HG03378 (cell line): ENCODE measurements around the gene RAI1.

Experiments used
- ATAC-seq: cut with Tn5 transposase; IDR thresholded peaks from one replicate; pipeline ENCODE4 v1.9.1; 2021; ENCODE audit warnings: mild to moderate bottlenecking, moderate library complexity; ENCODE audit not compliant: unreplicated experiment

Gene RAI1

DNA sequence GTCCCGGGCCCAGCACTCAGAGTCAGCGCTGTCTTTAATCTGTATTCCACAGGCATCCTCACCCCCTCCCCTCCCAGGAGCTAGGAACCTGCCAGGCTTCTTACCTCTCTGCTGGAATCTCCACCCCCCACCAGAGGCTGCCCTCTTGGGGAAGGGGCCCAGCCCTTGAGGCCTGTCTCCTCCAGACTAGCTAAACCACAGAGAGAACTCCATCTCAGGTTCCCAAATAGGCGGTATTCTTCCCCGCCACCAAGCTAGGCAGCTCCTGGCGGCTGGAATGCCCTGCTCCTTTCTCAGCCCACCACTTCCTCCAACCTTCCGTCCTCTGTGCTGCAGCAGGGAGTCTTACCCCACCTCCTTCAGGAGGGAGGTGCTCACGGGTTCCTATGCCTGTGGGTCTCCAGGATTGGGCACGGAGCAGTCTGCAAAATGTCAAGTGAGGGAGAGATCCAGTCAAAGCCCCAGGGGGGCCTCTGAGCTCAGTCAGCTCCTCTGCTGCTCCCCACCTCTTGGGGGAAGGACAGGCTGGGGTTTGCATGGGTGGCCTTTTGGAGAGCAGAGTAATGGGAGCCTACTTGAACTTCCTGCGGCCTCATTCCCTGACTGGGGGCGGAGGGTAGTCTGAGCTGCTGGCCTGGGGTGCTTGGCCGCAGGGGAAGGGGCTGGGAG is 99.8 kb downstream of the RAI1 start:
- ATAC-seq, result no peak

DNA sequence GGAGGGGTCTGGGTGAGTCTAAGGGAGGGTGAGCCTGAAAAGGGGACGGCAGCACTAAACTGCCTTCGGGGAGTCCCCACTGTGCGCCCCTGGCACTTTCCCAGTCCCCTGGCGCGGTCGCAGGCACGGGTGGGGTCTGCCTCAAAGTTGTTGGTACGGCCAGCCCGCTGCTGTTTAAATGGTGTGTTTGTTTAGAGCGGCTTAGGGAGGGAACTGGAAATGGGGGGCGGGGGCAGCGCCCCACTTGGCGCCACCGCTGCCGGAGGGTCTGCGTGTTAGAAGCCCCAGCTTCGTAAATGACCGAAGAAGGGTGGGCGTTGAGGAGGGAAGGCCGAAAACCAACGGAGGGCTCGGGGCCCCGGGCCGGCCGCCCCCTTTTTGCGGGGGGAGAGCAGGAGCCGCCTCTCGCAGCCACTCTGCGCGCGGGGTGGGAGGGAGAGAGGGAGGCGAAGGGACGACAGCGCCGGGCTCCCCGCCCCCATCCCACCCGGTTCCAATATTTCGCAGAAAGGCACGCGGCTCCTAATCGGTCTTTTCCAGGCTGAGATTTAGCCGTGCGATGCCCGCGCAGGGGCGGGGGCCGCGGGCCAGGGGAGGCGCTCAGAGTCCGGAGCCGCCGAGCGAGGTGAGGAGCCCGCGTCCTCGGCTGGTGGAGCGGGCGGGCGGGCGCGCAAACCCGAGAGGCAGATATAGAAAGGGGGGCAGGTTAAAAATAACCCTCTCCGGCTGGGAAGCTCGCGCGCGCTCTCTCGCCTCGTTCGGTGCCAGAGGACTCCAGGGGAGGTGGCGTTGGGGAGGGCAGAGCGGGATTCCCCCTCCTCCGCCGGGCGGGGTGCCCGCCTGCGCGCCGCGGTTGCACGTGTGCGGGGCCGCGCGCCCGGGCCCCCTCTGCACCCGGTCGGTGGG is 100.6 kb downstream of the RAI1 start:
- ATAC-seq, result no peak

DNA sequence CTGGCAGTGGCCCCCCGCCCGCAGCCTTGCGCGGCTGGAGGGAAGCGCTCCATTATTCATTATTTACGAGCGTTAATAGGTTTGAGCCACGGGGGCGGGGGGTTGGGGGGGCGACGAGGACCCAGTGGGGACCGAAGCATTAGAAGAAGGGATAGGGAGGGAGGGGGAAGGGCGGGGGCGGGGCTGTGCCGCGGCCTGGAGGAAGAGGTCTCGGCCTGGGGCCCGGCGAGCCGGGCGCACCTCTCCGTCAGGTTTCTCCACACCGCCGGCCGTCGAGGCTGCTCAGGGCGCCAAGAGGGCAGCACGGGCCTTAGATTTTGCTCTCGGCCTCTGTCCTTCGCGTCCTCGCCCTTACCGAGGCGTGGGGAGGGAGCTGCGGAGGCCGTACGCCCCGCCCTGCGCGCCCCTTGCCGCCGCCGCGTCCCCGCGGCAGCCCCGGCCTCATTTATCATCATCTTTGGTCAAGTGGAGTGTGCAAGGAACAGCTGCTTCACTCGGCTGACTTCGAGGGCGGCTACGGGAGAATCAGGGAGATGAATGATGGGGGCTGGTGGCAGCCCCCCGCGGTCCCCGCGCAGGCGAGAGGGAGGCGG is 101.4 kb downstream of the RAI1 start:
- ATAC-seq, result no peak

DNA sequence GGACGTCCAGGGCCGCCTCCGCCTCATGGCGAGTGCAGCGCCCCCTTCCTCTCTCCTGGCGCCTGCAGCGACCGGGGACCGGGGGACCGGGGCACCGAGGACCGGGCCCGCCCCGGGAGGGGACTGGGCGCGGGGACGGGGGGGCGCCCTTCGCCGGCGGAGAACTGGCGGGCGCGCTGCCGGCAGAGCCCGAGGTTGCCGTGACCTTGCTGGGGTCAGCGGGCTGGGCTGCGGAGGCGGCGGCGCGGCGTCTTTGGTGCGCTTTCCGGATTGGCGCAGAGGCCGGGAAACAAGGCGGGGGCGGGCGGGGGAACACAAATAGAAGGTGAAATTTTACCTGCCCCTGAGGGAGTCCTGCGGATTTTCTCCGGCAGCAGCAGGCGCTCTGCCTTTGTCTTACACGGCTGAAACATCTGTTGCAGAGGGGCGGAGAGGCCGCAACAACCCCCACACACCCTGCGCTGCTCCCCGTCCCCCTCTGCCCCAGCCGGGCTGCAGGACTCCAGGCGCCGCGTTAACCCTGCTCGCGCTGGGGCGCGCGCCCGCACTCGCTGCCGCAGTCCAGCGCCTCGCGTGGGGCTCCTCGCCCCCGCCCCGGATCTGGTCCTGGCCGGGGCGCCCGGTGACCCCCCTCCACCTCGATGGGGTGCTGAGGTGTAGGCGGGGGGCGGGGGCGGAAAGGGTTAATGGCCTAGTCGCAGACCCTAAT is 102.0 kb downstream of the RAI1 start:
- no peak for ATAC-seq

DNA sequence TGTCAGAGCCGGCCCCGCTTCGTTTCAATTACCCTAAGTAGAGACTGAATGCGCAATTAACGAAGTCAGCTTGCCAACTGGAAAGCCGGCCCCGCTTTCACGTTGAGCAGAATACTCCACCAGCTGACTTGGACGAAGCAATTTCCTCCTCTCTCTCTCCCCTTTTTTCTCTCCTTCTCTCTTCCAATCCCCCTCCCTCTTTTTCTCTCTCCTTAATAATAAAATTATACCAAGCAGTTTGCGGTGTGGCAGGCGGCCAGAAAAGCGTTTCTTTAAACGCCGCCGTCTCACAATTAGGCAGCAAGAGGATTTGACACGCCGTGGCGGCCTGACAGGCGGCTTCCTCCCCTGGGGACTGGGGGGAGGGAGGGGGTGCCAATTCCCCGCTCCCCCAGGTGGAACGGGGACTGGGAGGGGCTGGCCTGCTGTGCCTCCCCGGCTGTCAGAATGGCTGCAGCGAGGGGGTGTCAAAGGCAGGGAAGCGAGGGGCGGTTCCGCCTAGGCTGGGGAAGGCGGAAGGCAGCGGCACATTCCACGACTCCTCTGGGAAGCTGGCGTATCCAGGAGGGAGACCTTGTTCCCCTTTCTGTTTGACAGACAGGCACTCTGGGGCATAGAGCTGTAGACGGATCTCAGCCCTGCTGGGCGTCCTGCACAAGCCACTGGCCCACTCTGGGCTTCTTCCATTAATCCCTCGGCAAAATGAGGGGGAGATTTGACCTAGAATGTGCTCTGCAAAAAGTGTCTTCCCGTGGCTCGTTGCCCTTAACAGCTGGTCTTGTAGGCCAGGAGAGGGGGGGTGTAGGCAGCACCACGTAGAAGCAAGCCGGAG is 102.8 kb downstream of the RAI1 start:
- no peak for ATAC-seq

DNA sequence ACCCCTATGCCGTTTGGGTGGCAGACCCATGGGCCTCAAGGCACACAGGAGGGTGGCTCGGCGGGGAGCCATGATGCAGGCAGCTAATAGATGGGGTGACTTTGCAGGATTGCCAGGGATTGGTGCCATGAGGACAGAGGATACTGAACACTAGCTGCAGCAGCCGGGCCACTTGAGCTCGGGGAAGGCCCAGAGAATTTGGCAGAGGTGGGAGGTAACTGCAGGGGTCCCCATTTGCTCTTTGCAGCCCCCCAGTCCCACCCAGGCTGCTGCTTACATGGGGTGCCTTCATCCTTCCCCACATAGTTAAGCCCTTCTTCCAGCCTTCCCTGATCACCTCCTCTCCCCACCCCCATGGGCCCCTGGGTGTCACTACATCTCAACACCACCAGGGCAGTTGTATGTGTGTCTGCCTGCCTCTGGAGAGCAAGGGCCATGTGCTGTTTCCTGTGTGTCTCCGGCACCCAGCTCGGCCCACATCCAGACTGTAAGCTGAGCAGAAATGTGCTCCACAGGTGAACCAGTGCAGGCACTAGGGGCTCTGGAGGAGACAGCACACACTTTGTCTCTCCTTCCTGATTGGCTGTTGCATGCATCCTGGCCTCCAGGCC is 103.5 kb downstream of the RAI1 start:
- no peak for ATAC-seq

DNA sequence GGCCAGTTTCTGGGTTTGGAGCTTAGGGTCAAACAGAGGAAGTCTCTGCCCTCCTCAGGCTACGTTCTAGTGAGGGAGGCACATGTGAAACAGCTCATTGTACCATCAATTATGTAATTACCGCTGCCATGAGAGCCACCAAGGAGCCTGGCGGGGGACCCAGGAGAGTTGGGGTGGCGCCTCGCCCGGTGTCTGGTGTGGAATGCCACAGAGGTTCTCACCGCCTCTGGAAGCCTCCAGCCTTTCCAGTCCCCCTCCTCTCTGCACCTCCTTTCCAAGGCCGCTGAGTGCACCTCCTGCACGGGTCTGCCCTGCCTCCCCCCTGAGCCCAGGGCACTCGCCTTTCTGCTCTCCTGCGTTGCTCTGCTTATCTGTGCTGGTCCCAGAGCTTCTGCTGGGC is 104.1 kb downstream of the RAI1 start:
- ATAC-seq, result no peak

DNA sequence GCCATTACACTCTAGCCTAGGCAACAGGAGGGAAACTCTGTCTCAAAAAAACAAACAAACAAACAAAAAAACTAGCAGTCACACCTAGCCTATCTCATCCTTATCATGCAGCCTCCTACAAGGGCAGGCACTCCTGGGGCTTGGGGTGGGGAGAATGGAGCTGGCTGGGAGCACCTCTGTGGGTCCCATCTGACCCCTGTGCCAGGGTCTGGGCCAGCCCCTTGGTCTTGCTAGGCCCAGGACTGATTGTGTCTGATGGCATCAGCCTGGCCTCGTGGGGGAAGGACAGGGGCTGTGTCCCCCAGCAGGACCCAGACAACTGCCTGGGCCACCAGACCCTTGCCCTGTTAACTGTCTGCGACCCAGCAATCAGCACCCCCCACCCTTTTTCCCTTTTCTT is 105.7 kb downstream of the RAI1 start:
- ATAC-seq, result no peak

DNA sequence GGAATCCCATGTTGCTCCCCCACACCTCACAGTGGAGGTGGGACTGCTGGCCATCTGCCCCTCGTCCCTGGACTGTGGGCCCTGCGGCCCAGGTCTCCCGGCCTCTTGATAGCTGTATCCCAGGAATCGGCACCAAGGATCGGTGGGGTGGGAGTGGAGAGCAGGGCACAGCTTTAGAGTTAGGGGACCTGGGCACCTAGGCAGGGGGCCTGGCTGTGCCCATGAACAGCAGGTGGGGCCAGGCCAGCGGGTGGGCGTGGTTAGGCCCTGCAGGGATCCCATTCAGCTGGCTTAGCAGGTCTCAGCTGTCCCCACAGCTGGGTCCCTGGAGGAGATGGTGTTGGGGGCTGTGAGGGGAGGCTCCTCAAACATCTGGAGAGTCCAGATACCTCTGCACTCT is 106.3 kb downstream of the RAI1 start:
- ATAC-seq, result no peak

DNA sequence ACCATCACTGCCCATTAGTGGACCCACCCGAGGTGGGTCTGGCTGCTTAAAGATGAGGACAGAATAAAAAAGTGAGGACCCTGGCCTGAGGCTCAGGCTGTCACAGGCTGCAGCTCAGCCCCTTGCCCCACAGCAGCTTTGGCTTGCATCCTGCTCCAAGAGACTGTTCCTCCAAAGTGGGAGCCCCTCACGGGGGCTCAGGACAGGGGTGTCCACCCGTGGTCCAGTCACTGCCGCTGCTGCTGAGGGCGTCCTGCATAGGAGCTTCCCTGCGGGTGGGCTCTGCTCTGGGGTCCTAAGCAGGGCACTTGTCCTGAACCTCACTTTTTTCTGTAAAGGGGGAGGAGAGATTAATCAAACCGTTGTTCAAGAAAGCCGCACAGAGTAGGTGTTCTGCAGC is 107.7 kb downstream of the RAI1 start:
- no peak for ATAC-seq

DNA sequence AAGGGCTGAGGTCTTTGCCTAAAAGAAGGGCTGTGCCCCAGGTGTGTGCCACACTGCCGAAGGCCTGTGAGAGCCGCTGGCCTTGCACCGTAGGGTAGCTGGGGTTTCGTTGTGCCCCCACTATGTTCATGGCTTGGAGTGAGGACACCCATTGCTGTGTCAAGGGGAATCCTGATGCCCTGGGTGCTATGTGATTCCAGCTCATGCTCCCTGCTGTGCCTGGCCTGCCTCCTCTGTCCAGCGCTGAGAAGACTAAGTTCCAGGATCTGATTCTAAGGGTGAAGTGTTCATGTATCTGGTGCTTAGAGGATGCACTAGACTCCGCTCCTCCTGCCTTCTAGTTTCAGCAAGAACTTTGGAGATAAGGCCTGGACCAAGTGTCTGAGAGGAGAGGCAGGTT is 108.2 kb downstream of the RAI1 start:
- ATAC-seq, result no peak

DNA sequence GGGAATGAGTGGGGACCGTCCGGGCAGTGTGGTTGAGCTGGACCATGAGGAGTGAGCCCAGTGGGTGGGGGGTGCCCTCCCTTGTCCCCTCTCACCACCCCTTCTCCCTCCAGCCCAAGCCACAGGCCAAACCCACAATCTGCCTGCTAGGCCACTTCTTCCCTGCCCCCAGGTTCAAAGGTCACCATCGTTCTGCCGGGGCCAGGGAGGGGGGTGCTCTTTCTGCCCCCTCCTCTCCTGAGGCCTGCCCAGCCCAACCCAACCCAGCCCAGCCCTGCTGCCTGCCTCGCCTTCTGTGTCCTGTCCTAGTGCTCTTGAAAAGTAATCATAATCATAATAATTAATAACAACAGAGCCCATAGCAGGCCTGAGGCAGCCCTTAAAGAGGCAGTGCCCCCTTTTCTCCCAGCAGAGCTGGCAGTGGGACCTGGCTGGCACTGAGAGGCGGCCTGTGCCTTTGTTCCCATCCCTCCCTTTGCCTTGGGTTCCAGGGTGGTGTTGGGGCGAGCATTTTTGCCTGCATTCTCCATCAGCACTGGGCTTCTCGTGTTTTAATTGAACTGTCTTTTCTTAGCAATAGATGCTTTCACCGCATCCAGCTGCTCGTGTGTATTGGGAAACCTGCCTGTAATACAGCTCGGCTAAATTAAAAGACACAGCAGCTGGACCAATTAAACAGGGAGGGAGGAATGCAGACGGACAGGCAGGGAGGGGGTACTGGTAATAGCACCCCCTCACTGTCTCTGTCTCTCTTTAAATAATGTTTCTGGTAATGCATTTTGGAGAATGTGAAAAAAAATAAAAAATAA is 108.8 kb downstream of the RAI1 start:
- ATAC-seq, result no peak

DNA sequence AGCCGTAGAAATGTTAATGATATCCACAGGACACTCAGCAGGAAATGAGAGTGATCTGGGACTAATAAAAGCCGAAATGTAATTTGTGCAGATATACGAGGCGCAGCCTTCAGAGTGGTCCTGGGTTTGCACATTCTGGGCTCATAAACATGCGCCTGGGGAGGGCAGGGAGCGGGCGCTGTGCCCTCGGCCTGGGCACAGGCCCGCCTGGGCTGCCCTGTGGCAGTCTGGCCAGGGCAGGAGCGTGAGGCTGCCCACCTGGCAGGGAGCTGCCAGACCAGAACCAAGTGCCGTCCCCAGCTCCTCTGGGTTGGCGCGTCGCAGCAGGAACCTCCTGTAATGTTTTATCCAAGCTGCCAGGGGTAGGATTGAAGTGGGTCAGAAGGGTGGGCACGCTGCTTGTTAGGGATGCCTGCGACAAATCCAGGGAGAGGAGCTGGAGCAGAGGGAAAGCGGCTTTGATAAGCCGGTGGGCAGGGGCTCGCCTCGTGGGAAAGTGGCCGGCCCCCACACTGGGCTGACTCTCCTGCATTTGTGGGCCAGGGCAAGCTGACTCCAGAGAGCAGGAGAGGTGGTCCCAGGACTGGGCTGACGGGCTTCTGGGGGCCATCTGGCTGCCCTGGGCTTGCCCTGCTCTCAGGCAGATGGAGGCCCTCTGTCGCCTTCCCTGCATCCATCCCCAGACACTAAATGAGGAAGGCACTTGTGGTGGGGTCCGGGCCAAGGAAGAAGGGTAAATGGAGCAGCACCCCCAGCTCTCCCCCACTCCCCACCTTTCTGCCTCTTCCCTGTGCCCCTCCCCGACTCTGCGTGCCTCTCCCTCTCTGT is 109.6 kb downstream of the RAI1 start:
- ATAC-seq, result no peak

DNA sequence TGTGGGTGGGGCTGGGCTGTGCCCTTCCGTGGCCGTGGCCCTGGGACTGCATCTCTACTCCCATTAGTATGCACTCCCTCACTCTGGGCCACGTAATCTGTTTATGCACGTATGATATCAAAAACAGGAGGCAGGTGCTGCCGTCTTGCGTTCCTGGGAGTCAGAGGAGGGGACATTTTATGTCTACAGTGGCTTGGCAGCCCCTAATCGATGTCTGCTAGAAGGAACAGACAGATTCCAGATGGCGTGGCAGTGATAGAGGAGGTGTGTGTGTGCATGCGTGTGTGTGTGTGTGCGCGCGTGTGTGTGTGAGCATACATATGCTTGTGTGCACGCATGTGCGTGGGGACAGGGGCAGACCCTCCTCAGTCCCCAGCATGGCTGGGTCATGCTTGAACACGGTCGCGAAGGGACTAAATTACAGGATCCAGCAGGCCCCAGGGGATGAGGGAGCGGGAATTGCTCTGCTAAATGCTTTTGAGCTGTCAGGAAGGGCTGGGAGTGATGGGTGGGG is 110.8 kb downstream of the RAI1 start:
- ATAC-seq, result no peak

DNA sequence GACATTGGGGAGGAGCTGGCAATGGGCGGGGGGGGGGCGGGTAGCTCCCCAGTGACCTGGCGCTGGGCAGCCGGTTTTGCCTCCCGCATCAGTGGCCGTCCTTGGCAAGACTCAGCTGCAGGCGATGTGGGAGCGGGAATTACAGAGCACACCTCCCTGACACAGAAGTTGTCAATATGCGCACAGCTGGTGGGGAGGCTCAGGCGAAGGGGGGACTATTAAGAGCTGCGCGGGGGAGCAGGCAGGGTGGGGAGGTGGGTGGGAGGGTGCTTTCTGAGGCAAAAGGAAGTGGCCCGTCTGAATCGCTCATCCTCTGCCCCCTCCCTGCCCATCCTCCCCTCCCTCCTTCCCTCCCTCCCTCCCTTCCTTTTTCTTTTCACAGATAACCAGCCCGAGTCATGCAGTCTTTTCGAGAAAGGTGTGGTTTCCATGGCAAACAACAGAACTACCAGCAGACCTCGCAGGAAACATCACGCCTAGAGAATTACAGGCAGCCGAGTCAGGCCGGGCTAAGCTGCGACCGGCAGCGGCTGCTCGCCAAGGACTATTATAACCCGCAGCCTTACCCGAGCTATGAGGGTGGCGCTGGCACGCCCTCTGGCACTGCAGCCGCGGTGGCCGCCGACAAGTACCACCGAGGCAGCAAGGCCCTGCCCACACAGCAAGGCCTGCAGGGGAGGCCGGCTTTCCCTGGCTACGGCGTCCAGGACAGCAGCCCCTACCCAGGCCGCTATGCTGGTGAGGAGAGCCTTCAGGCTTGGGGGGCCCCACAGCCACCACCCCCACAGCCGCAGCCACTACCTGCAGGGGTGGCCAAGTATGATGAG is 111.5 kb downstream of the RAI1 start:
- ATAC-seq, result peak; percentile 47

DNA sequence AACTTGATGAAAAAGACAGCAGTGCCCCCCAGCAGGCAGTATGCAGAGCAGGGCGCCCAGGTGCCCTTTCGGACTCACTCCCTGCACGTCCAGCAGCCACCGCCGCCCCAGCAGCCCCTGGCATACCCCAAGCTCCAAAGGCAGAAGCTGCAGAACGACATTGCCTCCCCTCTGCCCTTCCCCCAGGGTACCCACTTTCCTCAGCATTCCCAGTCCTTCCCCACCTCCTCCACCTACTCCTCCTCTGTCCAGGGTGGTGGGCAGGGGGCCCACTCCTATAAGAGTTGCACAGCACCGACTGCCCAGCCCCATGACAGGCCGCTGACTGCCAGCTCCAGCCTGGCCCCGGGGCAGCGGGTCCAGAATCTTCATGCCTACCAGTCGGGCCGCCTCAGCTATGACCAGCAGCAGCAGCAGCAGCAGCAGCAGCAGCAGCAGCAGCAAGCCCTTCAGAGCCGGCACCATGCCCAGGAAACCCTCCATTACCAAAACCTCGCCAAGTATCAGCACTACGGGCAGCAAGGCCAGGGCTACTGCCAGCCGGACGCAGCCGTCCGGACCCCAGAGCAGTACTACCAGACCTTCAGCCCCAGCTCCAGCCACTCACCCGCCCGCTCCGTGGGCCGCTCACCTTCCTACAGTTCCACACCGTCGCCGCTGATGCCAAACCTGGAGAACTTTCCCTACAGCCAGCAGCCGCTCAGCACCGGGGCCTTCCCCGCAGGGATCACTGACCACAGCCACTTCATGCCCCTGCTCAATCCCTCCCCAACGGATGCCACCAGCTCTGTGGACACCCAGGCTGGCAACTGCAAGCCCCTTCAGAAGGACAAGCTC is 112.3 kb downstream of the RAI1 start:
- ATAC-seq, result no peak
